ENCODE measurements around the gene DENND1A. TPM values are rescaled to one million over a fixed set of nuclear protein-coding genes. Genes with fewer than 3 reads are reported as not detected.

DENND1A gene
- total RNA-seq, 1 donor from 2014 or later = 37.3 TPM

DNA sequence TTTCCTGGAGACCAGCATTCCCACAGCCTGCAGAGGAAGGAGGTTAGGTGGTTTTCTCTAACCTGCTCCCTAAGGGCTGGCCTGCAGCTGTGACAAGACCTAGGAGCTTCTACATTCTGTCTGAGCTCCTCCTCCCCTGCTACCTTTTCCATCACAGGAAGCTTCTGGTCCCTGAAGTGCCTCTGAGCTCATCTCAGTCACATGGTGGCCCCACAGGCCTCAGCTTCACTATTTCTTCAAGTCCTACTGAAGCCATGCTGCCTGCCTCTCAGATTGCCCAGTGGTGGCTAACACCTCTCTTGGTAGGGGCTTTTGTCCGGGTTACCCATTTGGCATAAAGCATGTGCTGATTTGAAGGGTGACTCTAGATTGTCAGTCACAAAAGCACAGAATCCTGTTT, 314.5 kb downstream of the DENND1A start:
- TF ChIP-seq CTCF (IDR thresholded peaks at IDR 0.05) = no peak
- no peak overlapping the region for H3K4me3 ChIP-seq
- intact Hi-C loops (cut with DNase I) = no loop called here
- H3K36me3 ChIP-seq = no peaks in the 10 kb centered on the region
- no peak for DNase-seq (ENCODE audit: low spot score in 2 of 2)
- no peaks in the 10 kb centered on the region for H3K4me1 ChIP-seq
- no peaks in the 10 kb centered on the region for H3K9me3 ChIP-seq
- H3K27me3 ChIP-seq = no peaks in the 10 kb centered on the region
- no peak overlapping the region for H3K27ac ChIP-seq

DNA sequence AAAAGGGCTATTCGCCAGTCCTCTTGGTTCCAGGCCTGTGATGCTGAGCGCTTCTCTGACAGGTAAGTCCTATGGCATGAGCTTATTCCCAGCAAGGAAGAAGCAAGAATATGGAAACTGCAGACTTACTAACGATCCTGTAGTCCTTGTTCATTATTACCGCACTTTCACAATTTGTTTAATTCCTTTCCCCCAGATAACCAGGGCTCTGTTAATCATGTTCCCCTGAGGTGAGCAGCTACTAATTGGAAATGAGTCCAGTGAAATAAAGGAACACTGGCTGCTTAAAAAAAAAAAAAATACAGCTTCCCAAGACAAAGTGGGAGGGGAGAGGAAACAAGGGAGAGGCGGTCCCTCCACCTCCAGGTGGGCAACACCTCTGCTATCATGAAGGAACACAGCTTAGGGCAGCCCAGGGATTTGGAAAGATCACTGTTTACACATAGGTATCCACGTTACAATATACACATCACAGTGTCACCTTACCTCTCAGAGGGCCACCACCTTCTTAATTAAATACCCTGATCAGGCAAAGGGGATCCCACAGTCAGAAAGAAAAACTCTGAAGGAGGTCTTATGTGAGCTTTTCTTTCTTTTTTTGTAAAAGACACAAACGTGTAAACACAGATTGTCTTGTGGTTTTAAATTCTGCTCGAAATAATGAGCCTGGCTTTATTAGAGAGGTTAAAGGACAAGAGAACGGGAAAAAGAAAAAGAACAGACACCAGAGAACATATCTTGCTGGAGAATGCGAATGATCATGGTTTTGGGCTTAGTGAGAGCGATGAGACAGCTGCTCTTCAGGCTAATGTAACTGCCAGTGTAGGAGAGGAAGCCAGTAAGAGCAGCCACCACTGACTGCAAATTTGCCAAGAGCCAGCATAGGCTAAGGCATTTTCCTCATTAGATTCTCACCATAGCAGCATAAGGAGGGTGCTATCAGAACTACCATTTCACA, 315.3 kb downstream of the DENND1A start:
- intact Hi-C loops (cut with DNase I) = no loop called here
- Histone ChIP-seq H3K9me3 (no peaks in the 10 kb centered on the region), H3K4me1 (no peaks in the 10 kb centered on the region), H3K27me3 (no peaks in the 10 kb centered on the region), H3K27ac (no peak overlapping the region), H3K4me3 (no peak overlapping the region), H3K36me3 (no peaks in the 10 kb centered on the region)
- TF ChIP-seq CTCF (IDR thresholded peaks at IDR 0.05) = no peak
- no peak for DNase-seq (ENCODE audit: low spot score in 2 of 2)

DNA sequence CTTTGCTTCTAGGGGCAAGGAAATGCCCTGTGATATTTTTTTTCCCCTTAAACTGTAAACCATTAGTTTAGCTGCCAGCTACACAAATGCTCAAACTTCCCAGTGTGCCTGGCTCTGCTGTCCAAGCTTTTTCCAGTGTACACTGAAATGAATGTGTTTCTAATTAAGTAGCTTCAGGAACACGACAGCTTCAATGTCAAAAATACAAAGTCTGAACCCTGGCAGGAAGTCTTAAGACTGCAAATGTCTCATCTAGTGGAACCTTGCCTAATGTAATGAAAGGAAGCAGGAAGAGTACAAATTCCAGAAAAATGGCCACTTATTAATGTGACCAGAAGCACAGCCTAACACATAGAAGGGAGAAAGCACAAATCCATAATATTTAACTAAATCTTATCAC, 318.7 kb downstream of the DENND1A start:
- intact Hi-C loops (cut with DNase I) = no loop called here
- TF ChIP-seq CTCF (IDR thresholded peaks at IDR 0.05) = no peak
- H3K27ac ChIP-seq = no peak overlapping the region
- H3K27me3 ChIP-seq = no peaks in the 10 kb centered on the region
- DNase-seq (ENCODE audit: low spot score in 2 of 2) = no peak
- no peaks in the 10 kb centered on the region for H3K4me1 ChIP-seq
- H3K4me3 ChIP-seq = no peak overlapping the region
- H3K36me3 ChIP-seq = peaks cover 0 to 3% of the 10 kb centered on the region in 2 donors
- H3K9me3 ChIP-seq = no peaks in the 10 kb centered on the region

DNA sequence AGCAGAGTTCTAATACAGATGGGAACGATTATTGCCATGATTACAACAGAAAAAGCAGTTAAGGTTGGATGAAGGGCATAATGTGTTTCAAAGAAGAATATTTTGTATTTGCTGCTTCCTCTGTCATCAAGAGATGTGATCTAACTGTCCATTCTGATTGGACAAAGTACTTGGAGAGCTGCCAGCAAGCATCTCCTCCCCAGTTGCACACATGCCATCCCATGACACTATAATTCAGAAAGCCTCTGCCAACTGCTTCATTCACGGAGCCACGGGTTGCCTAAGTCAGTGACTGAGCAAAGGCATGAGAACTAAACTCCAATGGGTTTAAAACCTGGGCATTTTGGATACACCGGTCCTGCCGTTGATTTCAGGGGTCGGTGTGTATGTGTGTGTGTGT, 320.1 kb downstream of the DENND1A start:
- Histone ChIP-seq H3K36me3 (peaks cover 0 to 3% of the 10 kb centered on the region in 2 donors), H3K27ac (no peak overlapping the region), H3K4me1 (no peaks in the 10 kb centered on the region), H3K9me3 (no peaks in the 10 kb centered on the region), H3K4me3 (no peak overlapping the region), H3K27me3 (no peaks in the 10 kb centered on the region)
- intact Hi-C loops (cut with DNase I) = no loop called here
- no peak for DNase-seq (ENCODE audit: low spot score in 2 of 2)
- no peak for TF ChIP-seq CTCF (IDR thresholded peaks at IDR 0.05)

DNA sequence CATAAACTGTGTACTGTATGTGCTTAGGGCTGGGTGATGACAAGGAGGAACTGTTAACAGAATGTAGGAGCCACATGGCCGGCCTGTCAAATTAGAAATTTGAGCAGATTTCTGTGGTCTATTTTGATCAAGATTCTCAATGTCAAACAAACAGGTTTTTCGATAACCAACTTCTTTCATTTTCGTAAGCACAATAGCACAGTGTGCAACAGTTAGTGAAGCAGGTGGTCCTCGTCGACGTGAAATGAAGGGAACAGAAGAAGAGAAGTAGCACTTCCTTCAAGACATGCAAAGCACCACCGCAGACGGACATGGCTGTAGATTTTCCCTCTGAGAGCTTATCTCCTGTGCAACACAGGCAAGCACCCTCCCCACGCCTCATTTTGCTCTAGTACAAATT, 321.8 kb downstream of the DENND1A start:
- no peaks in the 10 kb centered on the region for H3K27me3 ChIP-seq
- DNase-seq (ENCODE audit: low spot score in 2 of 2) = no peak
- no peak overlapping the region for H3K27ac ChIP-seq
- intact Hi-C loops (cut with DNase I) = no loop called here
- H3K36me3 ChIP-seq = peaks cover 0 to 3% of the 10 kb centered on the region in 2 donors
- H3K4me1 ChIP-seq = no peaks in the 10 kb centered on the region
- H3K4me3 ChIP-seq = no peak overlapping the region
- no peak for TF ChIP-seq CTCF (IDR thresholded peaks at IDR 0.05)
- H3K9me3 ChIP-seq = no peaks in the 10 kb centered on the region

All from ascending aorta (tissue), 2 donors.